GM21360 (cell line): ENCODE measurements around the gene SPTBN4.
"Not testable (repeated sequence)": the region's sequence is repeated elsewhere in the genome, so short reads cannot be mapped to it uniquely, and the experiment has no call there.

ENCODE experiments used
- ATAC-seq: cut with Tn5 transposase; IDR thresholded peaks from one replicate; pipeline ENCODE4 v1.9.1; 2021; ENCODE audit warnings: mild to moderate bottlenecking, moderate library complexity; ENCODE audit not compliant: unreplicated experiment

Gene SPTBN4

DNA sequence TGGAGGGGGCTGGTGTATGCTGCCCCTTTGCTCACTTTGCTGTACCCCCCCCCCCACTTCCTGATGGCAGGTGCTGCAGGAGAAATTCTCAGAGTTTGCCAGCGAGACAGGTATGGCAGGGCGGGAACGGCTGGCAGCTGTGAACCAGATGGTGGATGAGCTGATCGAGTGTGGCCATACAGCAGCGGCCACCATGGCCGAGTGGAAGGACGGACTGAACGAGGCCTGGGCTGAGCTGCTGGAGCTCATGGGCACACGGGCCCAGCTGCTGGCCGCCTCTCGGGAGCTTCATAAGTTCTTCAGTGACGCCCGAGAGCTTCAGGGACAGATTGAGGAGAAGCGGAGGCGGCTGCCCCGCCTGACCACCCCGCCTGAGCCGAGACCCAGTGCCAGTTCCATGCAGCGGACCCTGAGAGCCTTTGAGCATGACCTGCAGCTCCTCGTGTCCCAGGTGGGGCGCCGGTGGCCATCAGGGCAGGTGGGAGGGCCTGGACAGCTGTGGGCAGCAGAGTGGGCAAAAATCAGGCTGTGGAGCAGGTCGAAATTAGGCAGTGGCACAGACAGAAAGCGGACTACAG is 90.2 kb downstream of the SPTBN4 start:
- ATAC-seq = no peak

DNA sequence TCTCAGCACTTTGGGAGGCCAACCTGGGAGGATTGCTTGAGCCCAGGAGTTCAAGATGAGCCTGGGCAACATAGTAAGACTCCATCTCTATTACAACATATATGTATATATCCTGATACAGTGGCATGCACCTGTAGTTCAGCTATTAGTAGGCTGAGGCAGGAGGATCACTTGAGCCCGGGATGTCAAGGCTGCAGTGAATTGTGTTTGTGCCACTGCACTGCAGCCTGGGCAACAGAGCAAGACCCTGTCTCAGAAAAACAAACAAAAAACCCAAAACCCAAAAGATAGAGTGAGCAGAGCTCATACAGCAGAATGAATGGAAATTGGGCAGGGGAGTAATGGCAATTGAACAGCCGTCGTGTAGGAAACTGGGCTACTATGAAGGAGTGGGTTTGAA is 92.6 kb downstream of the SPTBN4 start:
- ATAC-seq = no peak

GRCh38 chr19:40560092-40560507 is 93.3 kb downstream of the SPTBN4 start:
- ATAC-seq = no peak

- ATAC-seq = no peak
Measured at GRCh38 chr19:40561947-40562346, 95.1 kb downstream of the SPTBN4 start.

- ATAC-seq = not testable (repeated sequence)
Measured at GRCh38 chr19:40564535-40564934, 97.7 kb downstream of the SPTBN4 start.

DNA sequence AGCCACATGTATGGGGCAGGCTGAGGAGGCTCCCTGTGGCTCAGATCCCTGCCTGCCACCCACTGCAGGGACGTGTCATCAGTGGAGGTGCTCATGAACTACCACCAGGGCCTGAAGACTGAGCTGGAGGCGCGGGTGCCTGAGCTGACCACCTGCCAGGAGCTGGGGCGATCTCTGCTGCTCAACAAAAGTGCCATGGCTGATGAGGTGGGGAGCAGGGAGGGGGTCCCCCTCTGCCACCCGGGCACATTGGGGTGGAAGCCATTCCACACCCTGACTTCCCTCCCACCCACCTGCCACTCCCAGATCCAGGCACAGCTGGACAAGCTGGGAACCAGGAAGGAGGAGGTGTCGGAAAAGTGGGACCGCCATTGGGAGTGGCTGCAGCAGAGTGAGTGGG is 98.6 kb downstream of the SPTBN4 start:
- ATAC-seq = no peak

DNA sequence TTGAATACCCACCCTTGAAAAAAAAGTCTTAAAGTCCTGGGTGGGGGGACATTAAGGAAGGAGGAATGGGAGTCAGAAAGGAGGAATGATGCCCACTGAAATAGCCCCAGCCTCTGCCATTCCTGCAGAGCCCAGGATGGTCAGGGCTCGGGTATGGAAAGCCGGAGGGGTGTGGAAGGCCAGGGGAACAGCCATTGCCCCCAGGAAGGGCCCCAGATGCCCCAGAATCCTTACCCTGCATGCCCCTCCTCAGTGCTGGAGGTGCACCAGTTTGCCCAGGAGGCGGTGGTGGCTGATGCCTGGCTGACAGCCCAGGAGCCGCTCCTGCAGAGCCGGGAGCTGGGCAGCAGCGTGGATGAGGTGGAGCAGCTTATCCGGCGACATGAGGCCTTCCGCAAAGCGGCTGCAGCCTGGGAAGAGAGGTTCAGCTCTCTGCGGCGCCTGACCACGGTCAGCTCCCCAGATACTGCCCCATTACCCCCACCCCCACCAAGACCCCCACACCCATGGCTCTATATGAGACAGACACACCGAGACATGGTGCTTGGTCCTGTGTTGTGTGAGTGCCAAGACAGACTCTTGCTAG is 99.2 kb downstream of the SPTBN4 start:
- no peak for ATAC-seq

DNA sequence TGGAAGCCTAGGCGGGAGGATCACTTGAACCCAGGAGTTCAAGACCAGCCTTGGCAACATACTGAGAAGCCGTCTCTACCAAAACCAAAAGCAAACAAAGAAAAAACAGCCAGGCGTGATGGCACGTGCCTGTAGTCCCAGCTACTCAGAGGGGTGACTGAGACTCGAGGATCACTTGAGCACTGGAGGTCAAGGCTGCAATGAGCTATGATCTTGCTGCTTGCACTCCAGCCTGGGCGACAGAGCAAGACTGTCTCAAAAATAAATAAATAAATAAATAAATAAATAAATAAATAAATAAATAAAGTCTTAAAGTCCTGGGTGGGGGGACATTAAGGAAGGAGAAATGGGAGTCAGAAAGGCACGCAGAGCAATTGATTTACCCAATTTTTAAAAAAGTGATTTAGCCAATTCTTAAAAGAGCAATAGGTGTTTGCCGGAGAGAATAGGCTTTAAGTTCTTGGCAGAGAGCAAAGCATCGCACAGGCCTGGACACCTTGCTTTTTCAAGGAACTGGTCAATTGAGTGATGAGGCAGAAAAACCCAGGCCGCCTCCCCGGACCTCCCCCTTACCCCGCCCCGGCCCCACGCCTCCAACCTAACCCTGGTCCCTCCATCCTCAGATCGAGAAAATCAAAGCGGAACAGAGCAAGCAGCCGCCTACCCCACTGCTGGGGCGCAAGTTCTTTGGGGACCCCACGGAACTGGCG is 100.4 kb downstream of the SPTBN4 start:
- ATAC-seq = no peak

- no peak for ATAC-seq
Measured at GRCh38 chr19:40567750-40568494, 101.1 kb downstream of the SPTBN4 start.

- ATAC-seq = peak; percentile 79
Measured at GRCh38 chr19:40570313-40571004, 103.7 kb downstream of the SPTBN4 start.

DNA sequence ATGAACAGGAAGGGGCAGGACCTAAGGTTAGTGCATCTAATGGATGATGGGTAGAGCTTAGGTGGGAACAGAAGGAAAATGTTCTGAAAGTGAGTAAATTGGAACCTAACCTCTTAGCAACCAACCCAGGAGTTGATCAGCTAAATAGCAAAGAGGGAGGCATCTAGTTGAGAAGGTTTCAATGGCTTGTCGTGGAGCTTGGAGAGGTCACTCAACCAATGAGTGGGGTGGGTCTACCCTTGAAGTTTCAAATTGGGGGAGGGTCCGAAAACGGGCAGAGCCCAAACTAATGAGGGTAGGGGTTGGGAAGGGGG is 104.2 kb downstream of the SPTBN4 start:
- no peak for ATAC-seq

GRCh38 chr19:40571831-40572495 is 105.2 kb downstream of the SPTBN4 start:
- no peak for ATAC-seq

DNA sequence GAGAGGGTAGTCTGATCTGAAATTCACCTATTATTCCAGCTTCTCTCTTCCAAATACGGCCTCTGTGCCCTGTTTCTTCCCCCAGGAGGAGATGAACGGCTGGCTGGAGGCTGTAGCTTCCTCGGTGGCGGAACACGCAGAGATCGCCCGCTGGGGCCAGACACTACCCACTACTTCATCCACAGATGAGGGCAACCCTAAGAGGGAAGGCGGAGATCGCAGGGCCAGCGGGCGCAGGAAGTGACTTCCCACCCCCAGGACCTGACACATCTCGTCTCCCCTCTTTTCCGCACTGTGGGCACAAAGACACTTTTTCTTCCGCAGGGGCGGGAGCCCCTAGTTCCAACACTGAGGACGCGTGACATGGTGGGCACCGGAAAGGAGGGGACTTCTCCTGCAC is 108.5 kb downstream of the SPTBN4 start:
- no peak for ATAC-seq

DNA sequence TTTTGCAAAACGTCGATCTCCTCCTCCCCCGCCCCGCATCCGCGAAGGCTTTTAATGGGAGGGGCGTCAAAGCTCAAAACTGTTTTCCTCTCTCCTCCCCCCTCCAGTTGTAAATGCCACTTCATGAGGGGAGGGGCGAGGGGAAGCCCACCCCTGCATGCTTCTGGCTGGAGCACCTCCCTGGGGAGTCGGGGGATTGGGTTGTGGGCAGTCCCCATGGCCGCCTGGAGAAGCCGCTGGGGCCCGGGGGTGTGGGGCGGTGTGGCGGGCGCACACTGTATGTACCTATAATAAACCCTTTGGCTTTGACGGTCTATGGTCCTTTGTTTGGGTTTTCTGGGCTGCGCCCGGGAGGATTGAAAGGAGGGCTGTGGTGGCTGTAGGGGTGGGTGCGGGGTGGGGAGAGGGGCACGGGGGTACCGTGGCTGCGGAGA is 109.4 kb downstream of the SPTBN4 start:
- ATAC-seq = no peak

DNA sequence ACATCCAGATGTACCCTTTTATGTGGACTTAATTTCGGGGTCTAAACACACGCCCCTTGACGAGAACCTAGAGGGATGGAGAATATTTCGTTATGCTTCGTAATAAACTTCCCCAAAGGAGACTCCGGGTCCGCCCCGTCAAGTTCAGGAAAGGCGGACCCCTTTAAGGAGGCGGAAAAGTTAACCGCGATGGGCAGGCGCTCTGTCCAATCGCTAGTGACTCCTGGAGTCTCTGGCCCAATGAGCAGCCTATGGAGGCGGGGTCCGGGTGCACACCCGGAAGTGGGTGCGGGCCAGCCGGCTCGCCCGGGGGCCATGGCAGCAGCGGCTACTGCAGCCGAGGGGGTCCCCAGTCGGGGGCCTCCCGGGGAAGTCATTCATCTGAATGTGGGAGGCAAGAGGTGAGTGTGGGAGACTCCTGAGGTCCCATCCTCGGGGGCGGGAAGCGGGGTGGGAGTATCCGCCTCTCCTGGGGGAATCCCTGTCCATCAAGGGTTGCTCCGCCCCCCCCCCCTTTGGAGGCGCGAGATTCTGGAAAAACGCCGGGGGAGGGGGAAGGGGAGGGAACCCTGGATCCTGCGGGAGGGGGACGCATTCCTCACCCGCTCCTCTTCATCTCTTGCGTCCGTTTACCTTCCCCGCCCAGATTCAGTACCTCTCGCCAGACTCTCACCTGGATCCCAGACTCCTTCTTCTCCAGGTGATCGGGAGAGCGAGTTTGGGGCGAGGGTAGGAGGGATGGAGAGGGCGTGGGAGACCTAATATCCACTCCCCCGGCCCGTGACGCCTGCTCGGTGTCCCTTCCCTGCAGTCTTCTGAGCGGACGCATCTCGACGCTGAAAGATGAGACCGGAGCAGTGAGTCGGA is 110.0 kb downstream of the SPTBN4 start, which contains the start of gene SHKBP1:
SHKBP1 (plus strand) TSS at position 289 of the 867 bp plus-strand sequence; CDS start at position 316, 27 bp downstream.
- ATAC-seq = no peak

GRCh38 chr19:40578442-40578908 is 111.7 kb downstream of the SPTBN4 start:
- no peak for ATAC-seq

DNA sequence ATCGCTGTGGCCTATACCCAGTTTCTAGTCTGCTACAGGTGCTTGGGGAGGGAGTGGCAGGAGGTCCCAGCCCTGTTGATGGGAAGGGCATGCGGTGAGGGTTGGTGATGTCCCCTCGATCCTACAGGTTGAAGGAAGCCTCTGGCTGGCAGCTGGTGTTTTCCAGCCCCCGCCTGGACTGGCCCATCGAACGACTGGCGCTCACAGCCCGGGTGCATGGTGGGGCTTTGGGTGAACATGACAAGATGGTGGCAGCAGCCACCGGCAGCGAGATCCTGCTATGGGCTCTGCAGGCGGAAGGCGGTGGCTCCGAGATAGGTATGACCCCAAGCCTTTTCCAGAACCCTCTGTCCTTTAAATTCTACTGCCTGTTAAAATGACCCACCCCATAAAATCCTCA is 113.8 kb downstream of the SPTBN4 start:
- no peak for ATAC-seq

DNA sequence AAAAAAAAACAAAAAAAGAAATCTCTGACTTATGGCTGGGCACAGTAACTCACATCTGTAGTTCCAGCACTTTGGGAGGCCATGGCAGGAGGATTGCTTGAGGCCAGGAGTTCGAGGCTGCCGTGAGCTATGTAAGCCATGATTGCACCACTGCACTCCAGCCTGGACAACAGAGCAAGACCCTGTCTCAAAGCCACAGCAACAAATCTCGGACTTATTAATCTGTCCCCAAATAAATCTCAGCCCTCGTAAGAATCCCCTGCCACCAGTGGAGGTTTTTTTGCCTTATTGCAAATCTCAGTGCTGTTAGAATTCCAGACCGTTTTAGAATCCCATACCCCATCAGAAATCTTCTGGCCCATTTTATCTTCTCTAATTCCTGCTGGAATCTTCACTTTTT is 114.7 kb downstream of the SPTBN4 start:
- ATAC-seq = no peak

GRCh38 chr19:40582467-40582866 is 115.7 kb downstream of the SPTBN4 start:
- ATAC-seq = no peak

DNA sequence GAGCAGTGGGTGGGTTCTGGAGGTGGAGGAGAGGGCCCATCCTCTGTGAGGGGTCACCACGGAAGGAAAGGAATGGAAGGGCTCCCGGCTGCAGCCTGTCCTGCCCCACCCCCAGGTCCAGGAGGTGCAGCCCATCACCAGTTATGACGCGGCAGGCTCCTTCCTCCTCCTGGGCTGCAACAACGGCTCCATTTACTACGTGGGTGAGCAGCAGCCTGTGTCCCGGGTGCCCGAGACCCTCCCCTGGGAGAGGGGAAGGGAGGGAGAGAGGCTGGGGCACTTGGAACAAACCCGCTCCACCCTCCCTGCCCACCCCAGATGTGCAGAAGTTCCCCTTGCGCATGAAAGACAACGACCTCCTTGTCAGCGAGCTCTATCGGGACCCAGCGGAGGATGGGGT is 116.5 kb downstream of the SPTBN4 start:
- no peak for ATAC-seq
